Measurements from ENCODE around the gene SSU72. TPM values are rescaled to one million over a fixed set of nuclear protein-coding genes. Genes with fewer than 3 reads are reported as not detected.
A peak's percentile ranks its signal among the peaks of the same experiment; 100 is the strongest.

Gene SSU72
- polyA plus RNA-seq, 1 experiment, result 113 TPM

DNA sequence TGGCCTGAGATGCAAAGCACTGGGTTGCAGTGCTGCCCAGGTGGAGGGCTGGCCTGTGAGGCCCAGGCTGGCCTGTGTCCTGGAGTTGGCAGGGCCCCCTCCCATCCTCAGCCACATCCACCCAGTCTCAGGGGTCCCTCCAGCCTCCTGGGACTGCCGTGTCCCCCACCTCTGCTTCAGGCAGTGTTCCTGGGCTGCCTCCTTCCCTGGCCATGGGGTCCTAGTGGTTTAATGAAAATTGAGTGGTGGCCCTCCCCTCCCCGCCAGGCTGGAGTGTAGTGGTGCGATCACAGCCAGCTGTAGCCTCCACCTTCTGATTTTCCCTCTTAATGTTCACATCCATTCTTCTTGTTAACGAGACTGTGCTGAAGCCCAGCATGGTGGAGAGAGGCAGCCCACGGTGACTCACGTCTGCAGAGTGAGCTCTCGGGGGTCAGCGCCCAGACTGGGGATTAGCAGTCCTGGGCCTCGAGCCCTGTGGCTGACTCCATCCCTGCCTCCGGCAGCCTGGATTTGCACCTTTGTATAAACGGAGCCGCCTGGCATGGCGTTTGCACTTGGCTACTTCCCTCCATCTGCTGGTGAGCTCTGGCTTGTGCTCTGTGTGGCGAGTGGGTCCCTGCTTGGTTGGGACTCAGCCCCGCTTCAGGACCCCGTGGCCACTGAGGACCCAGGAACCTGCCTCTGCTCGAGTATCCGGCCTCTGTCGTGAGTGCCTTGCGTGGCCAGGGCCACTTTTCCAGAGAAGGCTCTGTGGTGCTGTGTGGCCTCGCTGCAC is 47.5 kb upstream of the SSU72 start:
- ChIA-PET POLR2A (no interaction called here), CTCF (no interaction called here)
- no peak overlapping the region for H3K4me3 ChIP-seq (ENCODE audit: low read depth, low read length)
- DNase-seq (ENCODE audit: low read depth, low spot score), result no peak
- TF ChIP-seq CTCF (IDR thresholded peaks at IDR 0.05; ENCODE audit: low read depth, low read length), result no peak
- no peak overlapping the region for H3K27ac ChIP-seq (ENCODE audit: low read depth, low read length)
- H3K27me3 ChIP-seq (ENCODE audit: control insufficient read depth, insufficient read depth, low read length), result no peaks in the 10 kb centered on the region
- no peaks in the 10 kb centered on the region; the same call in 1 of the 2 replicates for H3K9me3 ChIP-seq (ENCODE audit: control insufficient read depth, insufficient read depth, low read length)

DNA sequence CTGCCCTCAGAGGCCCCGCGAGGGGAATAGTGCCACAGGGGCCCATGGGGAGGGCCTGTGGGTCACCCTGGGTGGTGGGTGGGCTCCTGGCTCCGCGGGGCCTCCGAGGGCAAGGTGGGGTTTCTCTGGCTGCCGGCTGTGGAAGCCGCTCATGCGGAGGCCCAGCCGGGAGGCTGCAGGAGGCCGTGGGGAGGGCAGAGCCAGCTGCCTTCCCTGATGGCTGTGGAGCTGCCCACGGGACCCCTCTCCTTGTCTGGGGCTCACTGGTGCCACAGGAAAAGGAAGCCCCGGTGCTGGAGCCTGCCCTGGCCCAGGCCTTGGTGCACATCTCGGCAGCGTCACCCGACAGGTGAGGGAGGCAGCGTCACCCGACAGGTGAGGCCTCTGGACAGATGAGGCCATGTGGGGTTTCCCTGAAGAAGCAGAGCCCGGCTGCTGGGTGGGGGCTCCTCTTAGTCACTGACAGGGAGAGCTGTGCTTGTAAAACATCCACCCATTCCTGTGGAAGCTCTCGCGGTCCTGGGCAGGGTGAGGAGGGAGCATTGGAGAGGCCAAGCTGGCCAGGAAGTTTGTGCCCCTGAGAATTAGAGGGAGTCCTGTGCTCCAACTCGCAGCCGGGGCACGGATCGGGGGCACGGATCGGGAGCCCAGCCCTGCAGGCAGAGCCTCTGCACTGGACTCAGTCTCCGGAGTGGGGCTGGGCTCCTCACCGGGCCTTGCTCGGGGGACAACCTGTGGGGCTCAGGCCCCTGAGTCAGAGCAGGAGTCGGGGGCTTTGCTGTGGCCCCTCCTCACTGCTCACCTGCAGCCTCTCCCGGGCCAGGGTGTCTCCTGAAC is 46.7 kb upstream of the SSU72 start:
- Histone ChIP-seq H3K27me3 (ENCODE audit: control insufficient read depth, insufficient read depth, low read length) (no peaks in the 10 kb centered on the region), H3K9me3 (ENCODE audit: control insufficient read depth, insufficient read depth, low read length) (no peaks in the 10 kb centered on the region; the same call in 1 of the 2 replicates), H3K27ac (ENCODE audit: low read depth, low read length) (no peak overlapping the region), H3K4me3 (ENCODE audit: low read depth, low read length) (no peak overlapping the region)
- no peak for TF ChIP-seq CTCF (IDR thresholded peaks at IDR 0.05; ENCODE audit: low read depth, low read length)
- ChIA-PET POLR2A (no interaction called here), CTCF (no interaction called here)
- no peak for DNase-seq (ENCODE audit: low read depth, low spot score)

GRCh38 chr1:1620433-1621139 is 45.9 kb upstream of the SSU72 start:
- no peak overlapping the region for H3K27ac ChIP-seq (ENCODE audit: low read depth, low read length)
- DNase-seq (ENCODE audit: low read depth, low spot score), result no peak
- no peaks in the 10 kb centered on the region for H3K27me3 ChIP-seq (ENCODE audit: control insufficient read depth, insufficient read depth, low read length)
- POLR2A ChIA-PET, result no interaction called here
- H3K9me3 ChIP-seq (ENCODE audit: control insufficient read depth, insufficient read depth, low read length), result no peaks in the 10 kb centered on the region; the same call in 1 of the 2 replicates
- H3K4me3 ChIP-seq (ENCODE audit: low read depth, low read length), result no peak overlapping the region
- CTCF ChIA-PET, result no interaction called here
- TF ChIP-seq CTCF (IDR thresholded peaks at IDR 0.05; ENCODE audit: low read depth, low read length), result no peak

- Histone ChIP-seq H3K4me3 (ENCODE audit: low read depth, low read length) (no peak overlapping the region), H3K27me3 (ENCODE audit: control insufficient read depth, insufficient read depth, low read length) (no peaks in the 10 kb centered on the region), H3K27ac (ENCODE audit: low read depth, low read length) (no peak overlapping the region), H3K9me3 (ENCODE audit: control insufficient read depth, insufficient read depth, low read length) (no peaks in the 10 kb centered on the region; the same call in 1 of the 2 replicates)
- TF ChIP-seq CTCF (IDR thresholded peaks at IDR 0.05; ENCODE audit: low read depth, low read length), result peak; percentile 13; the same call in 1 of the 2 replicates
- POLR2A ChIA-PET, result no interaction called here
- no peak for DNase-seq (ENCODE audit: low read depth, low spot score)
- CTCF ChIA-PET, result no interaction called here
Measured at GRCh38 chr1:1619917-1620361, 45.3 kb upstream of the SSU72 start.

All from AG04450 (cell line).